Measurements from ENCODE around the gene SLC2A8.

GRCh38 chr9:127421057-127421456 lies 24.1 kb downstream of the SLC2A8 start:
- TF ChIP-seq CTCF (IDR thresholded peaks at IDR 0.05; ENCODE audit: low read depth, low read length) (no peak), POLR2A (IDR thresholded peaks at IDR 0.05; ENCODE audit: extremely low read depth, insufficient read length) (no peak)
- TF ChIP-seq, protein P1, sequence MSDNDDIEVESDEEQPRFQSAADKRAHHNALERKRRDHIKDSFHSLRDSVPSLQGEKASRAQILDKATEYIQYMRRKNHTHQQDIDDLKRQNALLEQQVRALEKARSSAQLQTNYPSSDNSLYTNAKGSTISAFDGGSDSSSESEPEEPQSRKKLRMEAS (IDR thresholded peaks at IDR 0.05; ENCODE audit: low read depth, low read length), result no peak
